NCI-H2171 treated with DMSO at 0.1 percent for 48 hours (cell line): ENCODE data around the gene AMER3.
A peak's percentile ranks its signal among the peaks of the same experiment; 100 is the strongest.

Source experiments
- DNase-seq: peaks from one replicate; lab custom pipeline; 2025; lab: John Stamatoyannopoulos, UW

AMER3 gene

GRCh38 chr2:130778781-130779180 is 23.4 kb downstream of the AMER3 start:
- DNase-seq: no peak

- DNase-seq: peak; percentile 31
Observed at GRCh38 chr2:130785466-130786055, 30.2 kb downstream of the AMER3 start.

DNA sequence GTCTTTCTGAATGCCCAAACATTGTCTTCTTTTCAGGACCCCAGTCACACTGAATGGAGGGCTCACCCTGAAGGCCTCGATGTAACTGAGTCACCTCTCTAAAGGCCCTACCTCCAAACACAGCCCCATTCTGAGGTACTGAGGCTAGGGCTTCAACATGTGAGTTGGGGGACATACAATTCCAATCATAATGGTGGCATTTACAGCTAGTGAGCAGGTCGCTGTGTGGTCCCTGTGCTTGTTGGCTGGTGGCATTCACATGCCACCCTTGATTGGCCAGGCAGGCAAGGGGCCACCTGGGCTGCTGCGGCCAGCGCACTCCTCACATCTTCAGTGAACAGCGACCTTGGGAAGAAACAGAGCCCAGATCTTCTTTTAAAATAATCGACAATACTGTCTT is 30.7 kb downstream of the AMER3 start:
- DNase-seq: no peak

- DNase-seq: no peak
Observed at GRCh38 chr2:130787841-130788240, 32.5 kb downstream of the AMER3 start.

- no peak for DNase-seq
Observed at GRCh38 chr2:130790312-130790711, 35.0 kb downstream of the AMER3 start.

- no peak for DNase-seq
Observed at GRCh38 chr2:130790804-130791616, 35.7 kb downstream of the AMER3 start.

DNA sequence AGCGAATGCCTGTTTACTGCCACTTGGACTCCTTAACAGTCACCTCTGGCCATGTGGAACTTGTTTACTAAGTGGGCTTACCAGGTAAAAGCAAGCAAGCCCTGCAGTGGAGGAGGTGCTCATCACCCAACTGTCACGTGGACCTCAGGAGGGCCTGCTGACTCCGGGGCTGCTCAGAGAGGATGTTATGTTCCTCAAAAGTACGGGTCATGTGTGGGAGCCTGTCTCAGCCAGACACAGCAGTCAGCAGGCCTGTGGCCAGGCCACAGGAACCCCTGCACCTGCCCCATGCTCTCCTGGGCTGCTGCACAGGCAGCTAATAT is 36.2 kb downstream of the AMER3 start:
- no peak for DNase-seq

GRCh38 chr2:130795431-130795830 is 40.1 kb downstream of the AMER3 start:
- DNase-seq: no peak

DNA sequence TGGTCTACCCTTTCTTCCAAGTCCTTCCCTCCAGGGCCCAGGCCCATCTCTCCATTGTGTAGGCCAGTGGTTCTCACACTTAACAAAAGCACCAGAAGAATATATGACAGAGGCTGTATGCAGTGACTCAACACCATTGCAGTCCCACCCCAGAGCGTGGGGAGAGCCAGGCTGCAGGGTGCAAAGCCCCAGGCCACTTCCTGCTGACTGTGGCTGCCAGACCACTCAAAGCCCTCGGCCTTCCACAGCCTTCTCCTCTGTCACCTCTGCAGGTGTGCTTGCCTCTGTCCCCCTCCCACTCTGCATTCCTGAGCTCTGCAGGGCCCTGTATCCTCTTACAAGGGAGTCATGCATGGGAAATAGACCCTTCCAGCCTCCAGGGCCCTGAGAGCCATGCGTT is 41.0 kb downstream of the AMER3 start:
- DNase-seq: no peak

DNA sequence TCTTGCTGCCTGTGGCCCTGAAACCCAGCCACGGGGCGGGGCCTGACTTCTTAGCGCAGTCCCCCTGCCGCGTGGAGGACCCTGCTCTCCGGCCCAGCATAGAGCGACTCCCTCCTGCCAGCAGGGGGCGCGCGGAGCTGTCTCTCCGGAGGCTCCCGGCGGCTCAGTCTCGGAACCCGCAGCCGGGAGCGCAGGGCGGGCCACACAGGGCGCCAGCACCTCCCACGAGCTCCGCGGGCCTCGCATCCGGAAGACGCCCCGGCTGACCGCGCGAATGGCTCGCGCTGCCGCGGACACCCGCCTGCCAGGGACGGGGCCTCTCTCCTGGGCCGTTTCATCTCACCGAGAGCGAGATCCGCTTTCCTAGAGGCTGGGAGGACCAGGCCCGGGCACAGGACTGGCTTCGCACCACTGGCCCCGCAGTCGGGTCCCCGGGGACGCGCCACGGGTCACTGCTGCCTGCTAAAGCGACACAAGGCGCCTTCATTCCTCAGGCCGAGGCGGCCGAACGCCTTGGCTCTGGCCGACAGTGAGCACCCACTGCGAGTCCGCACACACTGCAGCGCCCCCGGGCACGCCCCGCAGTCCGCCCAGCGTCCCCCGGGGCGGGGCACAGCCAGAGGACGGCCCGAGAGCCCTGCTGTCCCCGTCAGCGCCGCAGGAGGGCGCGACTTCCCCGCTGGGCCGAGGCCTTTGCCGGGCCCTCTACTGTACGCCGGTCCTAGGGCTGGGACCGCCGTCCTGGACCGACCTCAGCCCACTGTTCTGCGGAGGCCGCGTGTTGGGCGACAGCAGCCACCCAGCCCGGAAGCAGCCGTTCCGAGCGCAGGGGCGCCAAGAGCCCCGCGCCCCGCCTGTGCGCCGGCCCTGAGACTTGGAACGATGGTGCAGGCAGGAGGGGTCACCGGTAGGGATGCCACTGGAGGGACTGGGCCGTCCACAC is 42.4 kb downstream of the AMER3 start:
- peak; percentile 82 for DNase-seq

DNA sequence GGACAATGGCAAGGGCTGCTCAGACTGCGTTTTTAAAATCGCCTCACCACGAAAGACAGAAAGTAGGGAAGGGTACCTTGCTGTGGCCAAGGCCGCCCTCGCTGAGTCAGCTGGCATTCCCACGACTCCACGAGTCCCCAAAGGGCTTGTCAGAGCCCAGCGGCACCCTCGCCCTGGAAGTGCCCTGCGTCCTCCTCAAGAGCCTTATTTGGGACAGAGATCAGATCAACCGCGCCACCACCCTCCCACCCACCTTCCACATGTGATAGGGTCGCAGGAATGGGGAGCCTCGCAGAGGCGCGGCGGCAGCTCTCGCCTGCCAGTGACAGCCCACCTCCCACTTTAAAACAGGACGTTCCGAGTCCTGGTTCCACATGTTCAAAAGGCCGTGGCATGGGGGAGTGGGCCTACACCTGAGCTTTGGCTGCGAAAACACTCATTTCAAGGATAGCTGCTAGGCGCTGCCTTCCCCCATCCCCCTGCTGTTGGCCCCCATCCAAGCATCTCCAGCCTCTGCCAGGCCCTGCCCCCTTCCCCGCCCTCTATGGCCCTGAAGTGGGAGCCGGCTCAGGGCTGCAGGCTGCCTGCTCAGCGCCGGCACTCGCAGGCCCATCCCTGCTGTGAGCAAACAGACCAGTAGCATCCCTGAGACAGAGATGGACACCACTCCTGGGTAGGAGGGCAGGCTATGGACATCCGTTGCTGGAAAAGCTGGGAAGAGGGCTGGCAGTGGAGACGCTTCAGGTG is 43.3 kb downstream of the AMER3 start:
- DNase-seq: peak; percentile 67

- DNase-seq: no peak
Observed at GRCh38 chr2:130799295-130799694, 44.0 kb downstream of the AMER3 start.

GRCh38 chr2:130805613-130806012 is 50.3 kb downstream of the AMER3 start:
- no peak for DNase-seq

- peak; percentile 46 for DNase-seq
Observed at GRCh38 chr2:130806370-130806769, 51.0 kb downstream of the AMER3 start.

- DNase-seq: peak; percentile 66
Observed at GRCh38 chr2:130807659-130808385, 52.5 kb downstream of the AMER3 start.

- peak; percentile 64 for DNase-seq
Observed at GRCh38 chr2:130808482-130809268, 53.3 kb downstream of the AMER3 start.

DNA sequence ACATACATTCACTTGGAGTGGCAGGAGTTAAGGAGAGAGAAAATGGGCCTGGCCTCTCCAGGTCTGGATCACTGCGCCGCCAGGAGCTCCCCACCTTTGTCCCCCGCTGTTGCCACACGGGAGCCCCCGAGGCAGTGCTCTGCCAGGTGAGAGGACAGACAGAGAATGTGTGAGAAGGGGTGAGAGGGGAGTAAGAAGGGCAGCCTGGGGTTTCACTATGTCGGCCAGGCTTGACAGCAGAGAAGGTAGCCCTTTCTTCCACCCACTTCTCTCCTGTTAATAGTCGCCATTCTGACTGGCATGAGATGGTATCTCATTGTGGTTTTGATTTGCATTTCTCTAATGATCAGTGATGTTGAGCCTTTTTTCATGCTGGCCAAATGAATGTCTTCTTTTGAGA is 55.1 kb downstream of the AMER3 start:
- DNase-seq: no peak

DNA sequence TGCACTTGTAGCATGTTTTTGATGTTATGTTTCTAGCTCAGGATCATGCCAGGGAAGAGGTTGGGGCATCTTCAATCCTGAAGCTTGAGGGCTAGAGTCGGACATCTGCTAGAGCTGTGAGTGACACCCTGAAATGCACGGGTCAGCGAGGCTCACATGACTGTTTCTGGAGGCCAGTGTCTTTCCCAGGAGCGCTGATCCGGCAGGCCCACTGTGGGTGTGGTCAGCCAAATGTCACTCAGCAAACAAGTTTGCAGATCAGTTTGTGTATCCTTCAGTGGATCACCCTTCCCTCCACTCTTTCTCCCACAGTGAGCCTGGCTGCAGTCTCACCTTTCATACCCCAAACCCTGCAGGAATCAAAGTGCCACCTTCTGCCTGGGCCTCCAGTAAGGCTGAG is 58.4 kb downstream of the AMER3 start:
- DNase-seq: no peak

- no peak for DNase-seq
Observed at GRCh38 chr2:130814931-130815680, 59.8 kb downstream of the AMER3 start.
